Activated gamma-delta T cell treated with Interleukin-2 at 50 U/mL for 16 hours (primary cell): ENCODE measurements around the gene SYT13.

ENCODE experiments used
- DNase-seq: peaks from one replicate; pipeline ENCODE4 v3.0.0-alpha.2; 2020

The SYT13 gene

GRCh38 chr11:45305874-45306623, 19.9 kb upstream of the SYT13 start:
- no peak for DNase-seq

- no peak for DNase-seq
These were observed 18.8 kb upstream of the SYT13 start for GRCh38 chr11:45304992-45305335.

GRCh38 chr11:45304111-45304991, 18.2 kb upstream of the SYT13 start:
- DNase-seq = no peak

GRCh38 chr11:45303316-45303715, 17.2 kb upstream of the SYT13 start:
- DNase-seq = no peak

DNA sequence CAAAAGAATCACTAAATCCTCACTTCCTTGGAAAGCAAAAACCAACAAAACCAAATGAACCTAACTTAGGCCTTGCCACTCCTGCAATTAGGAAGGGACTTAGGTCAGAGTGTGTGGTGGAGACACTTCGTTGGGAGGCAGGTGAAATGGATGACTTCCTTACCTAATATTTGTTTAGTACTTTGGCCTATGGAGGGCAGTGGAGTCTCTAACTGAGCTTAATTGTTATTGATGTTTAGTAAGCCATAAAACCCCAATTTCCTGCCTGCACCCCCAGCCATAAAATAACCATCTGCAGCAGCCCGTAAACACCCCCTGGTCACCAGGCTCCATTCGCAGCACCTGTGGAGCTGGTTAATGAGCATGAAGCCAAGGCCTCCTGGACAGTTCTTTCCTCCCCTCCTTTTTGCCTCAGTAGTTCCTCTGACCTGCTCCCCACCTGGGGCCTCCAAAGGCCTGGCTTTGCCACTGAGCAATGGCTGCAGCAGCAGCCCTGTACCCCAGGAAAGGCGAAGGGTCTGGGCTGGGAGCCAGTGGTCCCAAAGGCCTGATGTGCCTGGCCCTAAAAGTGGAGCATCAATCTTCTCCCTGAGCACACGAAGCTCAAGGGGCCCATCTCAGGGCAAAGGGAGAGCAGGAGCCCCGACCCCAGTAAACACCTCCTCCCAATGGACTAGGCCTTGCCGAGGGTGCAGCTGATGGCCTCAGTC, 15.6 kb upstream of the SYT13 start:
- no peak for DNase-seq

- no peak for DNase-seq
These were observed 14.6 kb upstream of the SYT13 start for GRCh38 chr11:45300715-45301114.

GRCh38 chr11:45298718-45299117, 12.6 kb upstream of the SYT13 start:
- no peak for DNase-seq

GRCh38 chr11:45296075-45296474, 9.9 kb upstream of the SYT13 start:
- DNase-seq = no peak

- no peak for DNase-seq
These were observed 8.4 kb upstream of the SYT13 start for GRCh38 chr11:45294499-45294898.

- DNase-seq = peak; percentile 49
These were observed 7.5 kb upstream of the SYT13 start for GRCh38 chr11:45293566-45294192.

DNA sequence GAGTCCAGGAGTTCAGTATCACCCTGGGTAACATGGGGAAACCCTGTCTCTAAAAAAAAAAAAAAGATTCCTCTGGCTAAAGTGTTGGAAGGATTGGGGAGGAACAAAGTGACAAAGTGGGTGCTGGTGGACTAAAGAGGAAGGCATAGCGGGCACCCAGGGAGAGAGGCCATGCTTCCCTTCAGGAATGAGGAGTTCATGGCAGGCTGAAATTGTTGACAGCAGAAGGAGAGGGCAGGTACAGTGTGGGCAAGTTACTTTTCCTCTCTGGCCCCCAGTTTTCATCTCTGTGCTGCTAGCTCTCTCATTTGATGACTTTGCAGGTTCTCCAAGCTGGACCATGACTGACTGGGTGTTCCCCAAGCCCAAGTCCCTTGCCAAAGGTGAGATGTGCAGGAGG, 4.4 kb upstream of the SYT13 start:
- DNase-seq = no peak

- DNase-seq = no peak
These were observed 3.2 kb upstream of the SYT13 start for GRCh38 chr11:45289369-45289768.

GRCh38 chr11:45288339-45288738, 2.2 kb upstream of the SYT13 start:
- no peak for DNase-seq

DNA sequence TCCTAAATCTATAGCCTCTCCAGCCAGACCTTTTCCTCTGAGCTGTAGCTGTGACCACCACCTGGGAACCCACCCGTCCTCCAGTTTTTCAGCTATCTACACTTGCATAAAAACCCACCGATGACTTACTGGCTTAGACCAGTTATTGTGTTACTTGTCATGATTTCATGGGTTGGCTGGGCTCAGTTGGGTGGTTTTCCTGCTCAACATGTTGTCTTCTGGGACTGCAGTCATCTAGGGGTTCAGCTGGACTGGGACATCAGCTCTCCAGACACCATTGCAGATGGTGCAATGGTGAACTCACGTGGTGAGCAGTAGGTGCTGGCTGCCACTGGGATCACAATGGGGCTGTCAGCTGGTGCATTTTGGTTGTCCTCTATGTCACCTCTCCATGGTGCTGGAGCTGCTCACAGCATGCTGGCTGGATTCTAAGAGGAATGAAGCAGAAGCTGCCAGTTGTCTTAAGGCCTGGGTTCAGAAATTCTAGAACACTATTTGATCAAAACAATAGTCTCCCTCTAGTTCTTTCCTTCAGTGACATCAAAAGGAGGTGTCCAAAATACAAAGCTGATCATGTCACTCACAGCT, 1.3 kb upstream of the SYT13 start:
- DNase-seq = no peak

GRCh38 chr11:45285250-45285828, 802 bp downstream of the SYT13 start:
- DNase-seq = no peak

DNA sequence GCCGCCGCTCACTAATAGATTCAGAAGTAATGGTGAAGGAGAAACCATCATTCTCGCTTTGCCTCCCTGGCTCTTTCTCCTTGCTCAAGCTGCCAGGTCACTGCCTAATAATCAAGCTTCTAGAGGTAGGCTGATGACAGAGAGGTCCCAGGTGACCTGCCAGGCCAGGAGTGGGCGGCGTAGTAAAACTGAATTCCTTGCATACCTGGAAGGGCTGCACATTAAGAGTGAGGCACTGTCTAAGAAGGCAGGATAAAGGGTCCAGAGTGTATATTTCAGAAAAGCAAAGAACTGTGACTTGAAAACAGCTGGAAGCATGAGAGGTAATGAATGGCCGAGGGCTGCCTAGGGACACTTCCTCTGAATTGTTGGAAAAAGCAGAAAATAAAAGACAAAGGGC, 4.1 kb downstream of the SYT13 start:
- no peak for DNase-seq

GRCh38 chr11:45280449-45280848, 5.7 kb downstream of the SYT13 start:
- no peak for DNase-seq

GRCh38 chr11:45279645-45280044, 6.5 kb downstream of the SYT13 start:
- no peak for DNase-seq

DNA sequence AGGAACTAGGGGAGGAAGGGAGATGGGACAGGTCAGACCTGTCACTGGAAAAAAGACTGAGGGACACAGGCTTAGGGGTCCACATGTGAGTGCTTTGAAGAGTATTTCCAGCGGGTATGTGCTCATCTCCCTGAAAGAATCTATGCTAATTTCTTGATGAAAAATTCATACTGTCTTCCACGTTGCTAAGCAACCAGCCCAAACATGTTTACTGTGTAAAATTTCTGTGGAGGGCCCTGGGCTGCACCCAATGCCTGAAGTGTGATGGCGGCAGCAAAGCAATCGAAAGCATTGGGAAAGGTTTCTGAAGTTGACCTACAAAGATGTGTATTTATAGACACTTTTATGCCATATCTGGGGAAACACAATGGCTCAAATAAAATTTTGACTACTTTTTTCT, 7.4 kb downstream of the SYT13 start:
- DNase-seq = no peak

DNA sequence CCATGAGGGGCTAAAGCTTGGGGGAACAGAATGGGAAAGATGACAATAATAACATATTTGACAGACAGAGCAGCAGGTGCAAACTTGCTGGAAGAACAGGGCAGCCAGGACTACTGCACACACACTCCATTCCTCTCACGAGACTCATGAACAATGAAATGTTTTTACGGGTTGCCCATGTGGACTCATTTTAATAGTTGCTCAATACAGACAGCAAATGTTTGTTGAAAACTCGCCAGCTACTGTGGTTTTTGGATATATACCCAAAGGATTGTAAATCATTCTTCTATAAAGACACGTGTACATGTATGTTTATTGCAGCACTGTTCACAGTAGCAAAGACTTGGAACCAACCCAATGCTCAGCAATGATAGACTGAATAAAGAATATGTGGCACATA, 10.3 kb downstream of the SYT13 start:
- DNase-seq = no peak

GRCh38 chr11:45274206-45274605, 11.9 kb downstream of the SYT13 start:
- DNase-seq = no peak

DNA sequence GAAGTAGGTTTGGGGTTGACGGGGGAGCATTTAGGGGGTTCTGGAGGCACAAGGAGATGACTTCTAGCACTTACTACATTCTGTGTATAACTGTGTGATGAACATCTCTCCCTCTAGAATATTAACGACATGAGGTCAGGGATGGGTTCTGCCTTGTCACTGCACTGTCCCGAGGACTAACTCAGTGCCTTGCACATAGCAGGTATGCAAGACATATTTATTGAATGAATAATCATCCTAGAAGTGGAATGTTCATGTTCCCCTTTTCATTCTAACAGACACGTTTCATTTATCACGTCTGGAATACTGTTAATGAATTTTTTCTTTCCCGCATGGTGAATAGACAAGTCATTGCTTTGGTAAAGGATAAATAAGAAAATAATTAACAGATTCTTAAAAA, 12.6 kb downstream of the SYT13 start:
- no peak for DNase-seq

DNA sequence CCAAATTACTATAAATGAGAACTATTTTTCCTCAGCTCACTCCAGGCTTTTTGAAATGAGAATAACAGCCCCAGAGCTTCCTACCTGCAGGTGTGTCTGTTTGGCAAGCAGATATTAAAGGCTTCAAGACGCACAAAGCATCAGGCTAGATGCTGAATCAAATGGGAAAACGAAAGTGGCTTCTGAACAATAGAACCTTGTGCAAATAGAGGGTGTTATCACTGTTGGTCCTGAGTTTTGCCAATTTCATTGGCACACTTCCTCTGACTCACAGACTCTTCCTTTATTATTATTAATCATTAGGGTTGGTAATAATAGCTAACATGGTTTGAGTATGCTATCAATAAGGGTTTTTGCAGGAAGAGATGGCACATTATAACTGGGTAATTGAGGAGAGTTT, 13.4 kb downstream of the SYT13 start:
- no peak for DNase-seq
